ENCODE data around the gene EIF4G3. TPM values are rescaled to one million over a fixed set of nuclear protein-coding genes. Genes with fewer than 3 reads are reported as not detected.
"Not testable (repeated sequence)": the region's sequence is repeated elsewhere in the genome, so short reads cannot be mapped to it uniquely, and the experiment has no call there.

EIF4G3 gene
- total and polyA plus RNA-seq, 4 donors, result 16.5 to 59.8 (median 33.4) TPM

- whole genome bisulfite sequencing, 2 donors, result 16 to 41% methylated on average over 12 of the region's 12 CpGs
- no peak overlapping the region for H3K4me3 ChIP-seq
- H3K27me3 ChIP-seq (ENCODE audit: control insufficient read depth in 3 of 3, insufficient read depth in 3 of 3, low read length in 2 of 3), result no peaks in the 10 kb centered on the region
- H3K36me3 ChIP-seq (ENCODE audit: control insufficient read depth in 4 of 4, insufficient read depth in 4 of 4, low read length in 4 of 4), result peaks cover 0 to 4% (median 0%) of the 10 kb centered on the region in 4 donors
- H3K4me1 ChIP-seq (ENCODE audit: control insufficient read depth in 5 of 5, insufficient read depth in 5 of 5, low read length in 5 of 5), result peaks cover 0 to 22% (median 11%) of the 10 kb centered on the region in 5 donors
- DNase-seq (peak in 2 of 3 donors; percentile 56 to 63), ATAC-seq (ENCODE audit: insufficient read depth, low FRiP score) (no peak)
- peak overlapping the region in 1 of 2 donors; percentile 91 for H3K27ac ChIP-seq (ENCODE audit: low read depth in 1 of 2, low read length in 1 of 2)
- TF ChIP-seq, protein P1, sequence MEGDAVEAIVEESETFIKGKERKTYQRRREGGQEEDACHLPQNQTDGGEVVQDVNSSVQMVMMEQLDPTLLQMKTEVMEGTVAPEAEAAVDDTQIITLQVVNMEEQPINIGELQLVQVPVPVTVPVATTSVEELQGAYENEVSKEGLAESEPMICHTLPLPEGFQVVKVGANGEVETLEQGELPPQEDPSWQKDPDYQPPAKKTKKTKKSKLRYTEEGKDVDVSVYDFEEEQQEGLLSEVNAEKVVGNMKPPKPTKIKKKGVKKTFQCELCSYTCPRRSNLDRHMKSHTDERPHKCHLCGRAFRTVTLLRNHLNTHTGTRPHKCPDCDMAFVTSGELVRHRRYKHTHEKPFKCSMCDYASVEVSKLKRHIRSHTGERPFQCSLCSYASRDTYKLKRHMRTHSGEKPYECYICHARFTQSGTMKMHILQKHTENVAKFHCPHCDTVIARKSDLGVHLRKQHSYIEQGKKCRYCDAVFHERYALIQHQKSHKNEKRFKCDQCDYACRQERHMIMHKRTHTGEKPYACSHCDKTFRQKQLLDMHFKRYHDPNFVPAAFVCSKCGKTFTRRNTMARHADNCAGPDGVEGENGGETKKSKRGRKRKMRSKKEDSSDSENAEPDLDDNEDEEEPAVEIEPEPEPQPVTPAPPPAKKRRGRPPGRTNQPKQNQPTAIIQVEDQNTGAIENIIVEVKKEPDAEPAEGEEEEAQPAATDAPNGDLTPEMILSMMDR (IDR thresholded peaks at IDR 0.05; ENCODE audit: control extremely low read depth, extremely low read depth), result no peak
- no peaks in the 10 kb centered on the region for H3K9me3 ChIP-seq (ENCODE audit: control insufficient read depth in 4 of 4, insufficient read depth in 3 of 4, low read length in 3 of 4)
- peak overlapping the region; percentile 56 to 87 for H3K9ac ChIP-seq (ENCODE audit: insufficient read depth in 1 of 2, low read length in 2 of 2)
Measured at GRCh38 chr1:21174654-21175323, 1.9 kb downstream of the EIF4G3 start.

DNA sequence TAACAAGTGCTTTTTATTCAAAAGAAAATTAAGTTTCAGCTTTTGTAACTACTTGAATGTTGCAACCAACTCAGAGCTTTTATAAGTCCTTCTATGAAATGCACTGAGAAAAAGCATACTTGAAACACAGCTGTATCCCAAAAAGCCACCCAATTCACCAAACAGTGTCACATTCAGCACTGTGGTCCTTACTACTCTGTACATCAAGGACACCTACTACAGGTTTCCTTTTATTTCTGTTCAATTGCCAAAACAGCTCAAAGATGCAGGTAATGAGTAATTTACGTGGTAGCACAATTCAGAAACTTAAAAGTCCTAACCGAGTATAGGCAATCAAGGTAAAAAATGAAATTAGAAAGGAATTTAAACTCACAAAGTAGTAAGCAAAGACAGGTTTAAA is 2.5 kb downstream of the EIF4G3 start:
- peaks cover 0 to 4% (median 0%) of the 10 kb centered on the region in 4 donors for H3K36me3 ChIP-seq (ENCODE audit: control insufficient read depth in 4 of 4, insufficient read depth in 4 of 4, low read length in 4 of 4)
- H3K4me1 ChIP-seq (ENCODE audit: control insufficient read depth in 5 of 5, insufficient read depth in 5 of 5, low read length in 5 of 5), result peaks cover 0 to 22% (median 11%) of the 10 kb centered on the region in 5 donors
- H3K27ac ChIP-seq (ENCODE audit: low read depth in 1 of 2, low read length in 1 of 2), result peak overlapping the region in 1 of 2 donors; percentile 10
- WGBS, 2 donors, result 57 to 79% methylated on average over 2 of the region's 2 CpGs
- peak overlapping the region; percentile 56 to 87 for H3K9ac ChIP-seq (ENCODE audit: insufficient read depth in 1 of 2, low read length in 2 of 2)
- DNase-seq (no peak), ATAC-seq (ENCODE audit: insufficient read depth, low FRiP score) (no peak)
- no peaks in the 10 kb centered on the region for H3K27me3 ChIP-seq (ENCODE audit: control insufficient read depth in 3 of 3, insufficient read depth in 3 of 3, low read length in 2 of 3)
- TF ChIP-seq, protein P1 (IDR thresholded peaks at IDR 0.05; ENCODE audit: control extremely low read depth, extremely low read depth), result no peak
- no peak overlapping the region for H3K4me3 ChIP-seq
- H3K9me3 ChIP-seq (ENCODE audit: control insufficient read depth in 4 of 4, insufficient read depth in 3 of 4, low read length in 3 of 4), result no peaks in the 10 kb centered on the region

DNA sequence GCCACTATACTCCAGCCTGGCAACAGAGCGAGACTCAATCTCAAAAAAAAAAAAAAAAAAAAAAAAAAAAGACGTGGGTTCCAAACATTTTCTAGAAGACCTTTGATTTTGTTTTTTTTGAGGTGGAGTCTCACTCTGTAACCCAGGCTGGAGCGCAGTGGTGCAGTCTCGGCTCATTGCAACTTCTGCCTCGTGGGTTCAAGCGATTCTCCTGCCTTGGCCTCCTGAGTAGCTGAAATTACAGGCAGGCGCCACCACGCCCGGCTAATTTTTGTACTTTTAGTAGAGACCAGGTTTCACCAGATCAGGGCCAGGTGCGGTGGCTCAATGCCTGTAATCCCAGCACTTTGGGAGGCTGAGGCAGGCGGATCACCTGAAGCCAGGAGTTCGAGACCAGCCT is 3.6 kb downstream of the EIF4G3 start:
- not testable (repeated sequence) for H3K36me3 ChIP-seq (ENCODE audit: control insufficient read depth in 4 of 4, insufficient read depth in 4 of 4, low read length in 4 of 4); H3K4me3 ChIP-seq; H3K27ac ChIP-seq (ENCODE audit: low read depth in 1 of 2, low read length in 1 of 2); H3K27me3 ChIP-seq (ENCODE audit: control insufficient read depth in 3 of 3, insufficient read depth in 3 of 3, low read length in 2 of 3); H3K9ac ChIP-seq (ENCODE audit: insufficient read depth in 1 of 2, low read length in 2 of 2); ATAC-seq (ENCODE audit: insufficient read depth, low FRiP score); DNase-seq; H3K9me3 ChIP-seq (ENCODE audit: control insufficient read depth in 4 of 4, insufficient read depth in 3 of 4, low read length in 3 of 4)
- peaks cover 0 to 22% (median 11%) of the 10 kb centered on the region in 5 donors for H3K4me1 ChIP-seq (ENCODE audit: control insufficient read depth in 5 of 5, insufficient read depth in 5 of 5, low read length in 5 of 5)
- 88 to 92% methylated on average over 12 of the region's 12 CpGs for WGBS, 2 donors

DNA sequence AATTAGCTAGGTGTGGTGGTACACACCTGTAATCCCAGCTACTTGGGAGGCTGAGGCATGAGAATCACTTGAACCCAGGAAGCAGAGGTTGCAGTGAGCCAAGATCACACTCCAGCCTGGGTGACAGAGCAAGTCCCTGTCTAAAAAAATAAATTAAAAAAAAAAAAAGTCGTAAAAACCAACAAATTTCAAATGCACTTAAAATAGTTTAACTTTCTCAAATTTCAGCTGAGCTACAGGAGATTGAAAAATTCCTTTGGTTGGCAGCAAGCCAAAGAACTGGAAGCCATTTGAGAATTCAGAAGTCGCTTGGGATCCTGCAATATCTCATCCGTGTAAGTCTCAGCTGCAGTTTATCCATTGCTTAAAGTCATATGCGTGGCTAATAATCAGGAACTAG is 5.9 kb downstream of the EIF4G3 start:
- H3K9me3 ChIP-seq (ENCODE audit: control insufficient read depth in 4 of 4, insufficient read depth in 3 of 4, low read length in 3 of 4); H3K4me3 ChIP-seq; H3K9ac ChIP-seq (ENCODE audit: insufficient read depth in 1 of 2, low read length in 2 of 2); ATAC-seq (ENCODE audit: insufficient read depth, low FRiP score); H3K27me3 ChIP-seq (ENCODE audit: control insufficient read depth in 3 of 3, insufficient read depth in 3 of 3, low read length in 2 of 3); H3K27ac ChIP-seq (ENCODE audit: low read depth in 1 of 2, low read length in 1 of 2): not testable (repeated sequence)
- Histone ChIP-seq H3K4me1 (ENCODE audit: control insufficient read depth in 5 of 5, insufficient read depth in 5 of 5, low read length in 5 of 5) (peaks cover 0 to 22% (median 11%) of the 10 kb centered on the region in 5 donors), H3K36me3 (ENCODE audit: control insufficient read depth in 4 of 4, insufficient read depth in 4 of 4, low read length in 4 of 4) (peaks cover 0 to 10% (median 3%) of the 10 kb centered on the region in 4 donors)
- WGBS, 2 donors, result 50 to 51% methylated on average over 4 of the region's 4 CpGs
- DNase-seq, result peak; percentile 57 to 88 (median 84)
